SK-N-SH treated with all-trans-retinoic acid at 6 μM for 48 hours (cell line): ENCODE data around the gene ZNF385B.

ENCODE experiments used
- ZNF70 ChIP-seq: fragments of 450-650 bp; formaldehyde crosslinking; IDR thresholded peaks from 2 replicates; pipeline ENCODE4 v1.5.0; 2020; ENCODE audit warnings: mild to moderate bottlenecking, moderate library complexity
- TF ChIP-seq, protein P1 (sequence below): fragments of 250-450 bp; sonication (Bioruptor Pico); IDR thresholded peaks from 2 replicates; pipeline ENCODE4 v1.8.0; 2021; ENCODE audit warnings: low read depth, mild to moderate bottlenecking, moderate library complexity, borderline replicate concordance
- TF ChIP-seq, protein P2 (sequence below): fragments of 250-450 bp; sonication (Bioruptor Pico); IDR thresholded peaks from 2 replicates; pipeline ENCODE4 v1.8.0; 2020; ENCODE audit warnings: mild to moderate bottlenecking, moderate library complexity, borderline replicate concordance

GRCh38 chr2:179793238-179793637, 68.2 kb downstream of the ZNF385B start:
- TF ChIP-seq ZNF70 (CRISPR knock-in tag): no peak
- TF ChIP-seq, protein P1, sequence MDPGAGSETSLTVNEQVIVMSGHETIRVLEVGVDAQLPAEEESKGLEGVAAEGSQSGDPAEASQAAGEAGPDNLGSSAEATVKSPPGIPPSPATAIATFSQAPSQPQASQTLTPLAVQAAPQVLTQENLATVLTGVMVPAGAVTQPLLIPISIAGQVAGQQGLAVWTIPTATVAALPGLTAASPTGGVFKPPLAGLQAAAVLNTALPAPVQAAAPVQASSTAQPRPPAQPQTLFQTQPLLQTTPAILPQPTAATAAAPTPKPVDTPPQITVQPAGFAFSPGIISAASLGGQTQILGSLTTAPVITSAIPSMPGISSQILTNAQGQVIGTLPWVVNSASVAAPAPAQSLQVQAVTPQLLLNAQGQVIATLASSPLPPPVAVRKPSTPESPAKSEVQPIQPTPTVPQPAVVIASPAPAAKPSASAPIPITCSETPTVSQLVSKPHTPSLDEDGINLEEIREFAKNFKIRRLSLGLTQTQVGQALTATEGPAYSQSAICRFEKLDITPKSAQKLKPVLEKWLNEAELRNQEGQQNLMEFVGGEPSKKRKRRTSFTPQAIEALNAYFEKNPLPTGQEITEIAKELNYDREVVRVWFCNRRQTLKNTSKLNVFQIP (CRISPR knock-in tag): no peak
- TF ChIP-seq, protein P2, sequence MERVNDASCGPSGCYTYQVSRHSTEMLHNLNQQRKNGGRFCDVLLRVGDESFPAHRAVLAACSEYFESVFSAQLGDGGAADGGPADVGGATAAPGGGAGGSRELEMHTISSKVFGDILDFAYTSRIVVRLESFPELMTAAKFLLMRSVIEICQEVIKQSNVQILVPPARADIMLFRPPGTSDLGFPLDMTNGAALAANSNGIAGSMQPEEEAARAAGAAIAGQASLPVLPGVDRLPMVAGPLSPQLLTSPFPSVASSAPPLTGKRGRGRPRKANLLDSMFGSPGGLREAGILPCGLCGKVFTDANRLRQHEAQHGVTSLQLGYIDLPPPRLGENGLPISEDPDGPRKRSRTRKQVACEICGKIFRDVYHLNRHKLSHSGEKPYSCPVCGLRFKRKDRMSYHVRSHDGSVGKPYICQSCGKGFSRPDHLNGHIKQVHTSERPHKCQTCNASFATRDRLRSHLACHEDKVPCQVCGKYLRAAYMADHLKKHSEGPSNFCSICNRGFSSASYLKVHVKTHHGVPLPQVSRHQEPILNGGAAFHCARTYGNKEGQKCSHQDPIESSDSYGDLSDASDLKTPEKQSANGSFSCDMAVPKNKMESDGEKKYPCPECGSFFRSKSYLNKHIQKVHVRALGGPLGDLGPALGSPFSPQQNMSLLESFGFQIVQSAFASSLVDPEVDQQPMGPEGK (CRISPR knock-in tag): no peak
